MM.1S (cell line): ENCODE measurements around the gene ZBTB7C.

ENCODE experiments used
- EZH2 ChIP-seq: fragments of 300-600 bp; sonication (generic); optimal IDR thresholded peaks from 2 replicates; pipeline ENCODE3; 2017; ENCODE audit warnings: low read depth, mild to moderate bottlenecking, antibody characterized with exemption, low read length, mixed read lengths
- EZH2phosphoT487 ChIP-seq: fragments of 300-600 bp; sonication (generic); IDR thresholded peaks from 2 replicates; pipeline ENCODE4 v1.6.1; 2018; ENCODE audit warnings: antibody characterized with exemption, low read length
- TF ChIP-seq, protein P1 (sequence below): fragments of 300-600 bp; sonication (generic); IDR thresholded peaks from 2 replicates; pipeline ENCODE4 v1.5.1; 2016; ENCODE audit warnings: antibody characterized with exemption, low read length, mixed read lengths

DNA sequence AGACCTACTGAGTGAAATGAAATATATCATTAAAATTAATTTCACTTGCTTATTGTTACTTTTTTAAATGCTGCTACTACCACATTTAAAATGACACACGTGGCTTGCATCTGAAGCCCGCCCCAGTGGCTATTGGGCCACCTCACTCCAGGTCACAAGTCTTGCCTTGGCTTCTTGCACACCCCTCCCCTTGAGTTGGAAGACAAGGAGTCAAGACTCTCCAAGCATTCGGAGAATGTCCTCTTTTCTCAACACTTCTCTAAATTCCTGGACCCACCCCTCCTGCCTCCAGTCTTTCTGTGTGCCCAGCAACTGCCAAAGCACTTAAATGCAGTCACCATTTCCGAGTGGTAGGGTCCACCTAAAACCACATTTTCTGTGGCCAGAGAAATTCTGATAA, 73.4 kb downstream of the ZBTB7C start:
- TF ChIP-seq, protein P1, sequence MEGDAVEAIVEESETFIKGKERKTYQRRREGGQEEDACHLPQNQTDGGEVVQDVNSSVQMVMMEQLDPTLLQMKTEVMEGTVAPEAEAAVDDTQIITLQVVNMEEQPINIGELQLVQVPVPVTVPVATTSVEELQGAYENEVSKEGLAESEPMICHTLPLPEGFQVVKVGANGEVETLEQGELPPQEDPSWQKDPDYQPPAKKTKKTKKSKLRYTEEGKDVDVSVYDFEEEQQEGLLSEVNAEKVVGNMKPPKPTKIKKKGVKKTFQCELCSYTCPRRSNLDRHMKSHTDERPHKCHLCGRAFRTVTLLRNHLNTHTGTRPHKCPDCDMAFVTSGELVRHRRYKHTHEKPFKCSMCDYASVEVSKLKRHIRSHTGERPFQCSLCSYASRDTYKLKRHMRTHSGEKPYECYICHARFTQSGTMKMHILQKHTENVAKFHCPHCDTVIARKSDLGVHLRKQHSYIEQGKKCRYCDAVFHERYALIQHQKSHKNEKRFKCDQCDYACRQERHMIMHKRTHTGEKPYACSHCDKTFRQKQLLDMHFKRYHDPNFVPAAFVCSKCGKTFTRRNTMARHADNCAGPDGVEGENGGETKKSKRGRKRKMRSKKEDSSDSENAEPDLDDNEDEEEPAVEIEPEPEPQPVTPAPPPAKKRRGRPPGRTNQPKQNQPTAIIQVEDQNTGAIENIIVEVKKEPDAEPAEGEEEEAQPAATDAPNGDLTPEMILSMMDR, result no peak
- TF ChIP-seq EZH2, result no peak
- TF ChIP-seq EZH2phosphoT487, result no peak
